ENCODE results near the gene ATP6AP1. TPM values are rescaled to one million over a fixed set of nuclear protein-coding genes. Genes with fewer than 3 reads are reported as not detected.

The ATP6AP1 gene
- total and polyA plus RNA-seq, 9 of the 15 experiments (the other 6 are each of a cell fraction or from before 2014, with no cell fraction given), result 8.3 to 90.5 (median 52.9) TPM

DNA sequence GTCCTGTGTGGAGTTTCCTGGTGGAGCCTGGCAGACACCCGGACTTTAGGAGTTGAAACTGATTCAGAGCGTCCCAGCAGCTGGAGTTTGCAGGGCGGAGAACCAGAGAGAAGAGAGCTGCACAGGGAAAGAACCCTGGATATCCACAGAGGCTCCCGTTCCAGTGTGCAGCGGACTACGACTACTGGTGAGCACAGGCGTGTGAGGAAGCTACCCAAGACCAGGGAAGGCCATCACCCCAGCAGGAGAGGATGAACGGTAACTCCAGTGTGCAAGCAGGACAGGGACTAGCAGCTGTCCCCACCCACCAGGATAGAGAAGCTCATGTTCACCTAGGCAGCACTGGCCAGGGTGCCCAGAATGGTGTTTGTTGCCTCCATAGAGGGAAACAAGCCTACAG, 48.3 kb downstream of the ATP6AP1 start:
- ChIA-PET POLR2A (interaction anchor here (1.0 to 1.7 kb wide), 3 partner anchors 9 to 13 kb away, joined by 3 to 9 read pairs (median 5); no protein-coding TSS in a partner anchor), CTCF (ENCODE audit: low intra/inter-chr PET ratio) (no interaction called here)
- Histone ChIP-seq H3K27me3 (ENCODE audit: control insufficient read depth in 2 of 2, insufficient read depth in 2 of 2, low read length in 2 of 2) (no peaks in the 10 kb centered on the region), H4K20me1 (replicated peaks; ENCODE audit: control insufficient read depth, insufficient read depth, low read length) (no peaks in the 10 kb centered on the region), H3K4me3 (no peak overlapping the region), H3K9me1 (ENCODE audit: control insufficient read depth, insufficient read depth, low read length) (no peaks in the 10 kb centered on the region), H3K9me3 (replicated peaks; ENCODE audit: control insufficient read depth, insufficient read depth, low read depth, low read length) (no peaks in the 10 kb centered on the region), H2AFZ (ENCODE audit: low read depth, low read length) (no peak overlapping the region), H3K4me2 (ENCODE audit: insufficient read depth, low read length) (no peak overlapping the region), H3K9ac (ENCODE audit: insufficient read depth in 1 of 2, low read depth in 2 of 2, low read length in 2 of 2) (peak overlapping the region in 1 of 2 experiments; percentile 18; a peak in 1 of 4 replicates), H3K79me2 (ENCODE audit: control insufficient read depth, insufficient read depth, low read length) (peaks cover 11% of the 10 kb centered on the region), H3K4me1 (replicated peaks in 1 of 2; ENCODE audit: control insufficient read depth in 2 of 2, insufficient read depth in 2 of 2, low read length in 2 of 2) (peaks cover 17 to 35% of the 10 kb centered on the region in 2 experiments), H3K27ac (ENCODE audit: extremely low read depth, low read depth, low read length) (no peak overlapping the region), H3K36me3 (ENCODE audit: control insufficient read depth, insufficient read depth, low read length) (peaks cover 11% of the 10 kb centered on the region; the same call in 2 of the 3 replicates)
- intact Hi-C loops (cut with micrococcal nuclease), result loop anchor here (5.0 kb wide), 1 partner anchor 50 kb away; the partner anchor contains the start of gene ATP6AP1
- BruUV-seq (replicated peaks), result no TSS peak
- in situ Hi-C loops (cut with MboI), result no loop called here
- no peak for FAIRE-seq
- ATAC-seq, result no peak
- 71% methylated on average over 7 of the region's 8 CpGs for WGBS (ENCODE audit: insufficient coverage, low coverage, missing lambda C conversion rate)
- TF ChIP-seq POLR2A (conservative IDR thresholded peaks at IDR 0.05), result peak; percentile 37; the same call in 1 of the 2 replicates
- no peak for TF ChIP-seq RBFOX2 (IDR thresholded peaks at IDR 0.05; ENCODE audit: low read depth, low read length)
- TF ChIP-seq CXXC5 (CRISPR knock-in tag; IDR thresholded peaks at IDR 0.05), result no peak
- peak; percentile 32; the same call in 1 of the 2 replicates for TF ChIP-seq SUPT5H (IDR thresholded peaks at IDR 0.05)
- no peak for TF ChIP-seq PRMT5 (CRISPR knock-in tag; IDR thresholded peaks at IDR 0.05)
- TF ChIP-seq NFIC (IDR thresholded peaks at IDR 0.05), result no peak
- no peak for TF ChIP-seq CBFB (CRISPR knock-in tag; IDR thresholded peaks at IDR 0.05)
- no peak for TF ChIP-seq HNRNPL (IDR thresholded peaks at IDR 0.05; ENCODE audit: low read depth, low read length)
- TF ChIP-seq RBM17 (IDR thresholded peaks at IDR 0.05; ENCODE audit: borderline replicate concordance, low read depth, low read length), result no peak
- TF ChIP-seq ZNF23 (CRISPR knock-in tag; IDR thresholded peaks at IDR 0.05), result no peak
- TF ChIP-seq, protein P1, sequence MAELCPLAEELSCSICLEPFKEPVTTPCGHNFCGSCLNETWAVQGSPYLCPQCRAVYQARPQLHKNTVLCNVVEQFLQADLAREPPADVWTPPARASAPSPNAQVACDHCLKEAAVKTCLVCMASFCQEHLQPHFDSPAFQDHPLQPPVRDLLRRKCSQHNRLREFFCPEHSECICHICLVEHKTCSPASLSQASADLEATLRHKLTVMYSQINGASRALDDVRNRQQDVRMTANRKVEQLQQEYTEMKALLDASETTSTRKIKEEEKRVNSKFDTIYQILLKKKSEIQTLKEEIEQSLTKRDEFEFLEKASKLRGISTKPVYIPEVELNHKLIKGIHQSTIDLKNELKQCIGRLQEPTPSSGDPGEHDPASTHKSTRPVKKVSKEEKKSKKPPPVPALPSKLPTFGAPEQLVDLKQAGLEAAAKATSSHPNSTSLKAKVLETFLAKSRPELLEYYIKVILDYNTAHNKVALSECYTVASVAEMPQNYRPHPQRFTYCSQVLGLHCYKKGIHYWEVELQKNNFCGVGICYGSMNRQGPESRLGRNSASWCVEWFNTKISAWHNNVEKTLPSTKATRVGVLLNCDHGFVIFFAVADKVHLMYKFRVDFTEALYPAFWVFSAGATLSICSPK (IDR thresholded peaks at IDR 0.05; ENCODE audit: borderline replicate concordance), result no peak
- no peak for DNase-seq (ENCODE audit: extremely low read depth in 1 of 4, low spot score in 3 of 4)

Measured in K562 (cell line).